Mesothelial cell of epicardium (in vitro differentiated cells): ENCODE results near the gene SLC6A8. TPM values are rescaled to one million over a fixed set of nuclear protein-coding genes. Genes with fewer than 3 reads are reported as not detected.

Source experiments
- DNase-seq, 2 experiments: peaks; one replicate each; pipeline ENCODE4 v3.0.0; 2021; ENCODE audit warnings: low spot score in 2 of 2; ENCODE audit not compliant: unreplicated experiment in 2 of 2
- H3K27ac Mint-ChIP-seq: 2 replicates; pipeline ENCODE4 v1.8.0; 2021; ENCODE audit warnings: mixed read lengths
- H3K27me3 Mint-ChIP-seq: 2 replicates; pipeline ENCODE4 v1.8.0; 2021; ENCODE audit warnings: low read depth, mixed read lengths
- H3K36me3 Mint-ChIP-seq: 2 replicates; pipeline ENCODE4 v1.8.0; 2021; ENCODE audit warnings: mixed read lengths
- H3K4me1 Mint-ChIP-seq: 2 replicates; pipeline ENCODE4 v1.8.0; 2021; ENCODE audit warnings: mixed read lengths
- H3K4me3 Mint-ChIP-seq: 2 replicates; pipeline ENCODE4 v1.8.0; 2021; ENCODE audit warnings: mild to moderate bottlenecking, moderate library complexity, mixed read lengths
- H3K9me3 Mint-ChIP-seq: 2 replicates; pipeline ENCODE4 v1.8.0; 2021; ENCODE audit warnings: mixed read lengths
- total RNA-seq: library from RNA; stranded (reverse); gene quantifications from 3 replicates; pipeline ENCODE4 v1.2.1, GENCODE V29; 2021
- TF ChIP-seq, protein P1 (sequence below): fragments of 200-600 bp; sonication (generic); IDR thresholded peaks from one replicate; pipeline ENCODE4 v1.5.0; 2021; ENCODE audit warnings: antibody characterized with exemption; ENCODE audit not compliant: unreplicated experiment

The SLC6A8 gene
- total RNA-seq, 1 donor from 2014 or later = 65.6 TPM

DNA sequence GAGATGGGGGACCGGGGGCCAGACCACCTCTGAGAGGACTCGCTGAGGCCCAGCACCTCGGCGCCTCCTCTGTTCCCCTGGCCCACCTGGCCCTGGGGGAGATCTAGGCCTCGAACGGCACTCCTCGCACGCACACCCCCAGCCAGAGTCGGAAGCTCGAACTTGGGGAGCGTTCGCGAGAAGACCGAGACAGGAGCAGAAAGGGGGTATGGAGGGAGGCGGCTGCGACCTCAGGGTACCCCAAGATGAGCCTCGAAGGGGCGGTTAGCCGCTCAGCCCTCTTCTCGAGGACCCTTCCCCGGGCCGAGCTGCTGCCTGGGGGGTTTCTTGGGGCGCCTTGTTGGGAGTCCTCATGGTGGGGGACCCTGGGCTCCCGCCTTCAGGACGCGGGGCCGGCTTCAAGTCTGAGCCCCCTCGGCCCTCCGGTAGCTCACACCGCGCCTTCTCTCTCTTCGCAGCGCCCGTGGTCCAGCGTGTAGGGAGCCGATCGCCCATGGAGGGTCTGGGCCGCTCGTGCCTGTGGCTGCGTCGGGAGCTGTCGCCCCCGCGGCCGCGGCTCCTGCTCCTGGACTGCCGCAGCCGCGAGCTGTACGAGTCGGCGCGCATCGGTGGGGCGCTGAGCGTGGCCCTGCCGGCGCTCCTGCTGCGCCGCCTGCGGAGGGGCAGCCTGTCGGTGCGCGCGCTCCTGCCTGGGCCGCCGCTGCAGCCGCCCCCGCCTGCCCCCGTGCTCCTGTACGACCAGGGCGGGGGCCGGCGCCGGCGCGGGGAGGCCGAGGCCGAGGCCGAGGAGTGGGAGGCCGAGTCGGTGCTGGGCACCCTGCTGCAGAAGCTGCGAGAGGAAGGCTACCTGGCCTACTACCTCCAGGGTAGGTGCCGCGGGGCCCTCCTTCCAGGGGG, 40.0 kb upstream of the SLC6A8 start:
- no peaks in the 10 kb centered on the region for H3K36me3 Mint-ChIP-seq
- peaks cover 3% of the 10 kb centered on the region for H3K4me1 Mint-ChIP-seq
- H3K4me3 Mint-ChIP-seq = peak overlapping the region; percentile 24
- no peaks in the 10 kb centered on the region for H3K9me3 Mint-ChIP-seq
- peaks cover 53% of the 10 kb centered on the region for H3K27me3 Mint-ChIP-seq
- no peak overlapping the region for H3K27ac Mint-ChIP-seq
- TF ChIP-seq, protein P1, sequence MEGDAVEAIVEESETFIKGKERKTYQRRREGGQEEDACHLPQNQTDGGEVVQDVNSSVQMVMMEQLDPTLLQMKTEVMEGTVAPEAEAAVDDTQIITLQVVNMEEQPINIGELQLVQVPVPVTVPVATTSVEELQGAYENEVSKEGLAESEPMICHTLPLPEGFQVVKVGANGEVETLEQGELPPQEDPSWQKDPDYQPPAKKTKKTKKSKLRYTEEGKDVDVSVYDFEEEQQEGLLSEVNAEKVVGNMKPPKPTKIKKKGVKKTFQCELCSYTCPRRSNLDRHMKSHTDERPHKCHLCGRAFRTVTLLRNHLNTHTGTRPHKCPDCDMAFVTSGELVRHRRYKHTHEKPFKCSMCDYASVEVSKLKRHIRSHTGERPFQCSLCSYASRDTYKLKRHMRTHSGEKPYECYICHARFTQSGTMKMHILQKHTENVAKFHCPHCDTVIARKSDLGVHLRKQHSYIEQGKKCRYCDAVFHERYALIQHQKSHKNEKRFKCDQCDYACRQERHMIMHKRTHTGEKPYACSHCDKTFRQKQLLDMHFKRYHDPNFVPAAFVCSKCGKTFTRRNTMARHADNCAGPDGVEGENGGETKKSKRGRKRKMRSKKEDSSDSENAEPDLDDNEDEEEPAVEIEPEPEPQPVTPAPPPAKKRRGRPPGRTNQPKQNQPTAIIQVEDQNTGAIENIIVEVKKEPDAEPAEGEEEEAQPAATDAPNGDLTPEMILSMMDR = no peak
- peak in 1 of 2 experiments; percentile 36 for DNase-seq

DNA sequence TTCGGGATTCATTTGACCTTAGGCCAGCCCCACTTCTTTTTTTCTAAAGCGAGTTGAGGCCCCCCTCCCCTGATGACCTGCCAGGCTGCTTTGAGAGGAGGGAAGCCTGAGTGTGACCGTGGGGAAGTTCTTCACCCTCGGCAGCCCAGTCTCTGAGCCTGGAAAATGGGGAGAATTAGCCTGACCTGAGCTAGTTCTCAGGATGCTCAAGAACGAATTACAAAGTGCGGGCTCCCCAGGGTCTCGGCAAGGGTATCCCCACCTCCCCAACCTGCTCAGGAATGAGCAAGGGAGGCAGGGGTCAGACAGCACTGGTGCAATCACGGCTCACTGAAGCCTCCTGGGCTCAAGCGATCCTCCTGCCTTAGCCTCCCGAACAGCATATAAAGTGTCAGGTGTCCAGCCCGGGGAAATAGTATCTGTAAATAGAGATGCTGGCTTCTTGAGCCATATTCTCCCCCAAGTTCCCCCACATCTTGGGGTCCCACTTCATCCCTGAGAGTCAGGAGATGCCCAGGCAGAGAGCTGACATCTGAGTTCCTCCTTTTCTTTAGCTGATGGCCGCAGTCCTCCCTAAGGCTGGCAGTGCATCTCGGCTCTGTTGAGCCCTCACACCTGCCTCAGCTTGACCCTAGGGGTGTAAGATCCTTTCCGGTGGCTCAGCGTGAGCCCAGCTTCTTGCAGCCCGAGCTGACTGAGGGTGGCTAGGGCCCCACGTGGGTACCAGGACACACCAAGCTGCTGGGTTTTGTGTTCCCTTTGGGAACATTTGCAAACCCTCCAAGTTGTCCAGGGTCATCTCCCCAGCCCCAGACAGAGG, 39.2 kb upstream of the SLC6A8 start:
- H3K27me3 Mint-ChIP-seq = peaks cover 44% of the 10 kb centered on the region

DNA sequence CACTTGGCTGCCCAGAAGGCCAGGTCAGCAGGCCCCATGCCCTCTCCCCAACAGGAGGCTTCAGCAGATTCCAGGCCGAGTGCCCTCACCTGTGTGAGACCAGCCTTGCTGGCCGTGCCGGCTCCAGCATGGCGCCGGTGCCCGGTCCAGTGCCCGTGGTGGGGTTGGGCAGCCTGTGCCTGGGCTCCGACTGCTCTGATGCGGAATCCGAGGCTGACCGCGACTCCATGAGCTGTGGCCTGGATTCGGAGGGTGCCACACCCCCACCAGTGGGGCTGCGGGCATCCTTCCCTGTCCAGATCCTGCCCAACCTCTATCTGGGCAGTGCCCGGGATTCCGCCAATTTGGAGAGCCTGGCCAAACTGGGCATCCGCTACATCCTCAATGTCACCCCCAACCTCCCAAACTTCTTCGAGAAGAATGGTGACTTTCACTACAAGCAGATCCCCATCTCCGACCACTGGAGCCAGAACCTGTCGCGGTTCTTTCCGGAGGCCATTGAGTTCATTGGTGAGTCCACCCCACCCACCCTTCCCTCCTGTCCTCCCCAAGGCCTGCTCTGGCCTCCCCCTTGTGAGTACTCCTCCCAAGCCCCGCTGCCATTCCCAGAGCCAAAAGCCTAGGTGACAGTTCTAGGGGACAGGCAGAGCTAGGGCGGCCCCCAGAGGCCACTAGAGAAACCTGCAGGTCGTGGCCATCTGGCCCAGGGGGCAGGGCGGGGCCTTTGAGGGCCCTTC, 38.4 kb upstream of the SLC6A8 start:
- TF ChIP-seq, protein P1 = no peak
- Mint-ChIP-seq H3K4me3 (no peak overlapping the region), H3K9me3 (peaks cover 9% of the 10 kb centered on the region), H3K4me1 (no peaks in the 10 kb centered on the region), H3K27ac (no peak overlapping the region), H3K27me3 (peaks cover 39% of the 10 kb centered on the region), H3K36me3 (no peaks in the 10 kb centered on the region)
- DNase-seq = peak; percentile 19 to 35

More for the DNA sequence above, 39.2 kb upstream of the SLC6A8 start:
- no peak overlapping the region for H3K27ac Mint-ChIP-seq
- H3K4me3 Mint-ChIP-seq = no peak overlapping the region
- DNase-seq = peak in 1 of 2 experiments; percentile 29
- peaks cover 3% of the 10 kb centered on the region for H3K9me3 Mint-ChIP-seq
- no peaks in the 10 kb centered on the region for H3K36me3 Mint-ChIP-seq
- TF ChIP-seq, protein P1 = no peak
- H3K4me1 Mint-ChIP-seq = no peaks in the 10 kb centered on the region

DNA sequence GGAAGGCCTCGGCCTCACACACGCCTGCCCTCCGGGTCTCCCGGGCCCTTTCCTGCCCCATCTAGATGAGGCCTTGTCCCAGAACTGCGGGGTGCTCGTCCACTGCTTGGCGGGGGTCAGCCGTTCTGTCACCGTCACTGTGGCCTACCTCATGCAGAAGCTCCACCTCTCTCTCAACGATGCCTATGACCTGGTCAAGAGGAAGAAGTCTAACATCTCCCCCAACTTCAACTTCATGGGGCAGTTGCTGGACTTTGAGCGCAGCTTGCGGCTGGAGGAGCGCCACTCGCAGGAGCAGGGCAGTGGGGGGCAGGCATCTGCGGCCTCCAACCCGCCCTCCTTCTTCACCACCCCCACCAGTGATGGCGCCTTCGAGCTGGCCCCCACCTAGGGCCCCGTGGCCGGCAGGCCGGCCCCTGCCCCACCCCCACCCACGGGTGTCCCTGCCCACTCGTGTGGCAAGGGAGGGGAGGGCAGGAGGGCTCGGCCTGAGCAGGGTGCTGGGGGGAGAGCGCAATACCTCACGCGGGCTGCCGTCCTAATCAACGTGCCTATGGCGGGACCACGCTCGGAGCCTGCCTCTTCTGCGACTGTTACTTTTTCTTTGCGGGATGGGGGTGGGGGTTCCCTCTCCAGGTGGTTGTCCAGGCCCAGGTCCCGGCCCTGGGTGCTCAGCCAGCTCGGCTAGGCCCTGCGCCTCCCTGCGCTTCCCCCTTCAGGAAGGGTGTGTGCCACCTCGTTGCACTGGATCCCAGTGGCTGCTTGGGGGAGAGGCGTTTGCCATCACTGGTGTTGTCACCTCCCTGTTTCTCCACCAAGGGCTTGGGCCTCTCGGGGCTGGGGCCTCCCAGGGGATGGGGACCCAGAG, 37.6 kb upstream of the SLC6A8 start:
- no peaks in the 10 kb centered on the region for H3K36me3 Mint-ChIP-seq
- H3K27ac Mint-ChIP-seq = no peak overlapping the region
- TF ChIP-seq, protein P1 = no peak

More for the DNA sequence above, 37.6 kb upstream of the SLC6A8 start:
- H3K9me3 Mint-ChIP-seq = peaks cover 16% of the 10 kb centered on the region
- no peak overlapping the region for H3K4me3 Mint-ChIP-seq
- H3K27me3 Mint-ChIP-seq = peaks cover 32% of the 10 kb centered on the region
- no peaks in the 10 kb centered on the region for H3K4me1 Mint-ChIP-seq
- peak in 1 of 2 experiments; percentile 17 for DNase-seq
